Measurements from ENCODE around the gene OR4B1.
A peak's percentile ranks its signal among the peaks of the same experiment; 100 is the strongest.
"Not testable (repeated sequence)": the region's sequence is repeated elsewhere in the genome, so short reads cannot be mapped to it uniquely, and the experiment has no call there.

OR4B1 gene

DNA sequence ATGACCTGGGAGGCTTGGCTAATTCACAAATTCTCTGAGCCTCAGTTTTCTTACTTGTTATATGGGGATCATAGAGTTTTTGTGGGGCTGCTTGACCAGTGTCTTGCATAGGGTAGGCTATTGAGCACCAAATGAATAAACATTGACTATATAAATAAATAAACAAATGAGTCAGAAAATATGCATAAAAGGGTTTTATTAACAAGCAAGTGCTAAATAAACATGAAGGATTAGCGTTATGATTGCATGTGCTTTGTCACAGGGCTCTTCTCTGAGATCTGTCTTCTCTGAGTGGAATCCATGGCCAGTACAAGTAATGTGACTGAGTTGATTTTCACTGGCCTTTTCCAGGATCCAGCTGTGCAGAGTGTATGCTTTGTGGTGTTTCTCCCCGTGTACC, at the start of gene OR4B1:
TSS of gene OR4B1 (plus strand) at position 301 of the 400 bp plus-strand sequence. CDS start at position 301, 0 bp downstream.
- DNase-seq: no peak

- DNase-seq: no peak
These were observed 49.2 kb upstream of the OR4B1 start for GRCh38 chr11:48167380-48167779.

- no peak for DNase-seq
These were observed 47.8 kb upstream of the OR4B1 start for GRCh38 chr11:48168815-48169214.

- DNase-seq: no peak
These were observed 47.4 kb upstream of the OR4B1 start for GRCh38 chr11:48169259-48169658.

GRCh38 chr11:48169717-48170116, 46.9 kb upstream of the OR4B1 start:
- DNase-seq: peak in 1 of 3 donors; percentile 42

DNA sequence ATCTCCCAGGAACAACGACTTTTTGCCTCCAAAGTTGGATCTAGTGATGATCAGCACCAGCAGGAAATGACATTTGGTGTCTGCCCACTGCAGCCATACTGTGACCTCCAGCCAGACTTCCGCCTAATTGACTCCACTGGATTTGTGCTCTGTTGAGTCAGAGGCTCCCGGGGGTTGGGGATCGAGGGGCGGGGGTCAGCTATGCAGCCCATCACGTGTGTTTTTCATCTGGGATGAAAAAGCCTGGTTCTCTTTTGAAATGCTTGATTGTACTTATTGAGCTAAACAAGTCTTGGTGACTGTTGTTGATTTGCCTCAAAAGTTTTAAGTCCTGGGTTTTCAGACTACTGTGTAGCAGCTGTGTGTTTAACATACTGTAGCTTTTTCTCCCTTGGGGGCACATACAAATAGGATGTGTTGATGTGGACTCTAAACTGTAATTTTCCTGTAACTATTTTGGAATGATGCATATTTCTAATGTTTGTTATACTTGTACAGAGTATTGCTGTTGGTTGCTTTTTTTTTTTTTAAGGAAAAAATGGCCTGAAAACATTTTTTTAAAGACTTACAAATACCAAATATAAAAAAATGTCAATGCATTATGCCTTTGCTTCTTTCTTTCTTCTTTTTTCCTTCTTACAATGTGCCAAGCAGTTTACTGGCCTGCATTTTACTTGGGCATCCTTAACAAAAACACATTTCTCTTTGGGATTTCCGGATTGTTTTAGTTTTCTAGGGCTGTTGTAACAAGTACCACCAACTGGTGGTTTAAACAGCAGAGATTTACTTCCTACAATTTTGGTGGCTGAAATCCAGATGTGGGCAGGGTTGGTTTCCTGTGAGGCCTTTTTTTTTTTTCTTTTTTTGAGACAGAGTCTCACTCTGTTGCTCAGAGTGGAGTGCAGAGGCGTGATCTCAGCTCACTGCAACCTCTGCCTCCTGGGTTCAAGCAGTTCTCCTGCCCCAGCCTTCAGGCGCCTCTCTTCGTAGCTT, 46.1 kb upstream of the OR4B1 start:
- peak; percentile 45 to 67 (median 58) for DNase-seq

- peak; percentile 50 to 58 (median 54) for DNase-seq
These were observed 43.6 kb upstream of the OR4B1 start for GRCh38 chr11:48172818-48173609.

DNA sequence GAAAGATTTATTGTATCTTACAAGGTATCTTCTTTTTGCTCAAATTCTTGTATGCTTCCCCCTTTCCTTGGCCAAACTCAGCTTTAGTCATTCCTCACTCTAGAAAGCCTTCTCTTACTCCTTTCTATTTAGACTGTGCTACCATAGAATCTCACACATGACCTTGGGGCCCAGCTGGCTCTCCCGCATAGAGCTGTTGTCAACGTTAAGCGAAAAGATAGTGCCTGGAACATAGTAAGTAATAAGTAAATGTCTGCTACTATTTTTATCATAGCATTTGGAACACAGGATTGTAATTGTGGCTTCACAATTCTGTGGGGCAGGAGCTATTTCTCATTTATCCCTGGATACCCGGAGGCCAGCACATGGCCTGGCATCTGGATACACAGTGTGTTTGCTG, 38.9 kb upstream of the OR4B1 start:
- no peak for DNase-seq

DNA sequence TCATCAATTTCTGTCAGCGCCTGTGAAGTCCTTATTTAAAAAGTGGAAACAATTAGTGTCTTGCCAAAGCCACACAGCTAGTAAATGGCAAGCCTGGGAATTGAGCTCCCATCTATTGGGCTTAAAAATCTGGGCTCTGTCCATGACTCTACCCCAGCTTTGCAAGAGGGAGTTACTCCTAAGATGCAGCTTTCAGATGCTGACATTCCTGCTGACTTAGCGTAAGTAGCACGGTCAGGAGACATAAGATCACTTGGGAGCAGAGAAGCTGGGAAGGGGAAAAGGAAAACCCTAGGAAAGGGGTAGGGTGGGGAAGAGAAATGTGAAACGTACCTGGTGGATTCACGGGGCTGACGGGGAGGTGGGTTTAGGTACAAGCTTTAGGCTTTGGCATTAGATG, 36.0 kb upstream of the OR4B1 start:
- DNase-seq: no peak

GRCh38 chr11:48182860-48183526, 33.6 kb upstream of the OR4B1 start:
- DNase-seq: no peak

DNA sequence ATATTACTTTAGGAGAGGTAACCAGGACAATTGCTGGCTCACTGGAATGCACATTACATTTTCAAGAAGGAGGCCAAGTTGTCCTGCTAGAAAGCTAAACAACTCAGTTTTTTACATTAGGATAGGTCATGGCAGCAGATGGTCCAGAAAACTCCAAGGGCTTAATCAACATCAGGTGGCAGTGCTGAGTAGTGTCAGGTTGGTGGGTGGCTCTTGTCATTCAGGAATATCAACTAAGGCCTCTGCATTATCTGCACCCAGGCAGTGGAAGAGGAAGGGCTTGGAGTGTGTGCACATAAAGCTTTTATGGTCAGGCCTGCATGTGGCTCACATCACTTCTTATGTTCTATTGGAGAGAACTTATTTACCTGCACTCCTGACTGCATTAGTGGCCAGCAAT, 32.2 kb upstream of the OR4B1 start:
- DNase-seq: no peak

- not testable (repeated sequence) for DNase-seq
These were observed 25.5 kb upstream of the OR4B1 start for GRCh38 chr11:48190906-48191654.

DNA sequence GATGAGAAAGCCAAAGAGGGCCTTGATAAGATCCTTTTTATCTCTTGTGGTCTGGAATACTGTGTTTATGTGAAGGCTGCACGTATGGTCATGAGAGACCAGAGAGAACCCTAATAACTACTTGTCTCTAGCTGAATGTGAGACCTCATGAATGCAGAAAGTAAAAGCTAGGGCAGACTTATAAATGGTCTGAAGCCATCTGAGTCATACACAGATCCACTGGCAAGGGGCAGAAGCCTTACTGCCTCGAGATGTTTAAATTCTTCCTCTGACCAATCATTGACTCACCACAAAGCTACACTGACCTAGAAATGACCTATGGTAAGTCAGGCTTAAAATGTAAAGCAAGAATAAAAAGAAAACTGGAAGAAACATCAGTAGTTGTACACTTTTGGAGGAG, 22.7 kb upstream of the OR4B1 start:
- DNase-seq: no peak

GRCh38 chr11:48207881-48208280, 8.7 kb upstream of the OR4B1 start:
- DNase-seq: no peak

DNA sequence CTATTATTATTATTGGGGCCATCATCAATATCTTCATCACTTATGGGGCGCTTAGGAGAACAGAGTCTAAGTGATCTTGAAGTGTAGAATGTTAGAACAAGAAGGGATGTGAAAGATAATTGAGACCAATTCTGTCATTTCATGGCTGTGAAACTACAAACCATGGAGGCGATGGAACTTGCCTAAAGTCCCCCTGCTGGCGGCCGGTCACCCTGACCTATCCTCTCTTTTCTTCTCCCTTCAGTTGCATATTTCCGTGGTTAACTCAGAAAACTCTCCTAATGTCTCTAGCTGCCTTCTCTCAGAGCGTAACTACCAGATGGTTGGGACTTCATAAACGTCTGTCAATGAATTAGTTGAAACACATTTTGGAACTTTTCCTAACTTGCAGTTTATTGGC, 6.6 kb upstream of the OR4B1 start:
- DNase-seq: peak in 2 of 3 donors; percentile 19 to 21

DNA sequence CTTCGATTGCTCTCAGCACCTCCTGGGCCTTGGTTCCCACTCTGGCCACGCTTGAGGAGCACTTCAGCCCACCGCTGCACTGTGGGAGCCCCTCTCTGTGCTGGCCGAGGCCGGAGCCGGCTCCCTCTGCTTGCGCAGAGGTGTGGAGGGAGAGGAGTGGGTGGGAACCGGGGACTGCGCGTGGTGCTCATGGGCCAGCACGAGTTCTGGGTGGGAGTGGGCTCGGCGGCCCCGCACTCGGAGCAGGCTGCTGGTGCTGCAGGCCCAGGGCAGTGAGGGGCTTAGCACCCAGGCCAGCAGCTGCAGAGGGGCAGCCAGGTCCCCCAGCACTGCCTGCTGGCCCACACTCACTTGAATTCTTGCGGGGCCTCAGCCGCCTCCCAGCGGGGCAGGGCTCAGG, 12.2 kb downstream of the OR4B1 start:
- no peak for DNase-seq

DNA sequence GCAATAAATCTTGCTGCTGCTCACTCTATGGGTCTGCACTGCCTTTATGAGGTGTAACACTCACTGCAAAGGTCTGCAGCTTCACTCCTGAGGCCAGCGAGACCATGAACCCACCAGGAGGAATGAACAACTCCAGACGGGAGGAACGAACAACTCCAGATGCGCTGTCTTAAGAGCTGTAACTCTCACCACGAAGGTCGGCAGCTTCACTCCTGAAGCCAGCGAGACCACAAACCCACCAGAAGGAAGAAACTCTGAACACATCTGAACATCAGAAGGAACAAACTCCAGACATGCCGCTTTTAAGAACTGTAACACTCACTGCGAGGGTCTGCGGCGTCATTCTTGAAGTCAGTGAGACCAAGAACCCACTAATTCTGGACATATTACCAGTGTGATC, 13.4 kb downstream of the OR4B1 start:
- not testable (repeated sequence) for DNase-seq

- DNase-seq: no peak
These were observed 21.1 kb downstream of the OR4B1 start for GRCh38 chr11:48237727-48238126.

DNA sequence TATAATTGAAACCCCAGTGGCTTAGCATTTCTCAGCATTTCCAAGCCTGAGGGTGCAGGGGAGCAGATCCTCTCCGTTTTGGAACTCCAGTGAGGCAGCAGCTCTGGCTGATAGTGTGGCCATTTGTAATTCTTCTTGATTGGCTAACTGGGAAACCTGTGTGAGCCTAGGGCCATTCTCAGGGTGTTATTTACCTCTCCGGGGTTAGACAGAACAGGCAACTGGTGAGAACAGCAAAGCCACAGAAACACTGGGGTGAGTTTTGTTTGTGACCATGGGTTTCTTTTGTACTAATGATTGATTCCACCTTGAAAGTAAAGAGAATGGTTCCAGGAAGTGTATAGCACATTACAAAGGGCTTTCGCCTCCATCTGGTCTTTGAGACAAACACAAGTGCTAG, 25.9 kb downstream of the OR4B1 start:
- DNase-seq: no peak

GRCh38 chr11:48244804-48245203, 28.2 kb downstream of the OR4B1 start, which contains the start of gene OR4X2:
Gene OR4X2, plus strand, starts transcription at chr11:48245104. Its CDS starts 0 bp downstream, at chr11:48245104.
- DNase-seq: no peak

GRCh38 chr11:48248902-48249301, 32.3 kb downstream of the OR4B1 start:
- DNase-seq: no peak

DNA sequence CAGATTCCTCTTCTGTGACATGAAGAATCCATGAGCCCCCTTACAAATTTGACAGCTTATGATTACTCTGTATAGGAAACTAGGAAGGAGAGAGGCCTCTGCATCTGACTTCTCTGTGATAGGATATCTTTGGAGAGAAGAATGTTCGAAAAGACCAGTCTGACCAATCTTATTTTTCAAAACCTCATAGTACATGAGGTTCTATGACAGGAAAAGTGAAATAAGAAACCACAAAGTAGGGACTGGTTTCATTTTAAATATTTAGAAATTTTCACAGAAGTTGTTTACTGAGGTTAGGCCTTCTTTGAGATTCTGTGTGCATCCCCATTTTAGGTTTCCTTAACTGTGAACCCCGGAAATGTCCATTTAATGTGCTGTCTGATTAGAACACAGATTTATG, 45.0 kb downstream of the OR4B1 start:
- DNase-seq: no peak

All from suppressor macrophage treated with lipopolysaccharide for 1 hour (primary cell).